ENCODE measurements around the gene NINL. TPM values are rescaled to one million over a fixed set of nuclear protein-coding genes. Genes with fewer than 3 reads are reported as not detected.
A peak's percentile ranks its signal among the peaks of the same experiment; 100 is the strongest.
"Not testable (repeated sequence)": the region's sequence is repeated elsewhere in the genome, so short reads cannot be mapped to it uniquely, and the experiment has no call there.

The NINL gene
- total RNA-seq, 2 experiments from 2014 or later: 2.0 to 2.2 TPM

GRCh38 chr20:25605148-25605547 lies 19.8 kb upstream of the NINL start:
- no peaks in the 10 kb centered on the region for H3K27me3 Mint-ChIP-seq
- no peak overlapping the region for H3K4me3 Mint-ChIP-seq
- H3K9me3 Mint-ChIP-seq: no peaks in the 10 kb centered on the region

GRCh38 chr20:25604611-25605010 lies 19.3 kb upstream of the NINL start:
- no peak for DNase-seq
- no peaks in the 10 kb centered on the region for H3K9me3 Mint-ChIP-seq
- no peaks in the 10 kb centered on the region for H3K36me3 Mint-ChIP-seq
- no peaks in the 10 kb centered on the region for H3K27me3 Mint-ChIP-seq
- H3K4me3 Mint-ChIP-seq: no peak overlapping the region
- H3K4me1 Mint-ChIP-seq: peaks cover 5% of the 10 kb centered on the region
- no peak overlapping the region for H3K27ac Mint-ChIP-seq

More at GRCh38 chr20:25605148-25605547, 19.8 kb upstream of the NINL start:
- H3K4me1 Mint-ChIP-seq: peaks cover 5% of the 10 kb centered on the region
- no peaks in the 10 kb centered on the region for H3K36me3 Mint-ChIP-seq
- DNase-seq: no peak
- H3K27ac Mint-ChIP-seq: no peak overlapping the region

DNA sequence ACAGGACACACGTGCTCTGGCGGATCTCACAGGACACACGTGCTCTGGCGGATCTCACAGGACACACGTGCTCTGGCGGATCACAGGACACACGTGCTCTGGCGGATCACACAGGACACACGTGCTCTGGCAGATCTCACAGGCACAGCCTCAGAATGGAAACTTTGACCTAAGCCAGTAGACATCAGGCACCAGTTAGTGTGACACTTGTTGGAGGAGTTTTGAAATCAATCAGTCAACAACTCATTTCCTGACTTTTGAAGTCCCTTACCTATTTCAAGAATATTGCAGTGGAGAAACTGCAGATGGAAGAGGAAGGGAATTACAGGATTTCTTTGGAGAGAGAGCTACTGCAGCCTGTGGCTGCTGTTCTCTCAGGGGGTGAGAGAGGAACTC lies 17.6 kb upstream of the NINL start:
- not testable (repeated sequence) for H3K4me1 Mint-ChIP-seq, H3K27ac Mint-ChIP-seq, H3K4me3 Mint-ChIP-seq, H3K9me3 Mint-ChIP-seq, H3K27me3 Mint-ChIP-seq, DNase-seq, H3K36me3 Mint-ChIP-seq

- DNase-seq, H3K27ac Mint-ChIP-seq, H3K4me3 Mint-ChIP-seq, H3K4me1 Mint-ChIP-seq, H3K9me3 Mint-ChIP-seq, H3K36me3 Mint-ChIP-seq, H3K27me3 Mint-ChIP-seq: not testable (repeated sequence)
Observed at GRCh38 chr20:25602191-25602913, 17.0 kb upstream of the NINL start.

GRCh38 chr20:25601659-25602058 lies 16.3 kb upstream of the NINL start:
- Mint-ChIP-seq H3K4me1 (peaks cover 5% of the 10 kb centered on the region), H3K9me3 (no peaks in the 10 kb centered on the region)
- DNase-seq: no peak

DNA sequence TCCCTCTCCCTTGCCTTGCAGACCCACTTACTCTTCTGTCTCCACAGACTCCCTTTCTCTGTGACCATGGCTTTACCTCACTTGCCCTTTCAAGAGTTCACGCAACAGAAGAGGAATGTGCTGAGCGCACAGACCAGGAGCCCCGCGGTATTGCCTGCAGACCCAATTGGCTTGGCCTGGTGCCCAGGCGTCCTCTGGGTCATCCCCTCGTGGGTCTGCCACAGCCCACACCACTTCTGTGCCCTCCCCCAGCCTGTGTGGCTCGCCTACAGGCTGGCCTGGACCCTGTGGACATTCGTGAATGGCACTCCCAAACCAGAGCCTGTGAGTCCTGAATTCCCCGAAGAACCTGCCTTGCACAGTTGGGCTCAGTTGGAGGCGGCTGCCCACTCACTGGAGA lies 15.3 kb upstream of the NINL start:
- no peaks in the 10 kb centered on the region for H3K9me3 Mint-ChIP-seq
- no peak overlapping the region for H3K4me3 Mint-ChIP-seq
- H3K27me3 Mint-ChIP-seq: no peaks in the 10 kb centered on the region
- H3K27ac Mint-ChIP-seq: no peak overlapping the region
- DNase-seq: no peak
- H3K4me1 Mint-ChIP-seq: peaks cover 5% of the 10 kb centered on the region
- H3K36me3 Mint-ChIP-seq: no peaks in the 10 kb centered on the region

More at GRCh38 chr20:25601659-25602058, 16.3 kb upstream of the NINL start:
- Mint-ChIP-seq H3K4me3 (no peak overlapping the region), H3K27me3 (no peaks in the 10 kb centered on the region), H3K27ac (no peak overlapping the region), H3K36me3 (no peaks in the 10 kb centered on the region)

DNA sequence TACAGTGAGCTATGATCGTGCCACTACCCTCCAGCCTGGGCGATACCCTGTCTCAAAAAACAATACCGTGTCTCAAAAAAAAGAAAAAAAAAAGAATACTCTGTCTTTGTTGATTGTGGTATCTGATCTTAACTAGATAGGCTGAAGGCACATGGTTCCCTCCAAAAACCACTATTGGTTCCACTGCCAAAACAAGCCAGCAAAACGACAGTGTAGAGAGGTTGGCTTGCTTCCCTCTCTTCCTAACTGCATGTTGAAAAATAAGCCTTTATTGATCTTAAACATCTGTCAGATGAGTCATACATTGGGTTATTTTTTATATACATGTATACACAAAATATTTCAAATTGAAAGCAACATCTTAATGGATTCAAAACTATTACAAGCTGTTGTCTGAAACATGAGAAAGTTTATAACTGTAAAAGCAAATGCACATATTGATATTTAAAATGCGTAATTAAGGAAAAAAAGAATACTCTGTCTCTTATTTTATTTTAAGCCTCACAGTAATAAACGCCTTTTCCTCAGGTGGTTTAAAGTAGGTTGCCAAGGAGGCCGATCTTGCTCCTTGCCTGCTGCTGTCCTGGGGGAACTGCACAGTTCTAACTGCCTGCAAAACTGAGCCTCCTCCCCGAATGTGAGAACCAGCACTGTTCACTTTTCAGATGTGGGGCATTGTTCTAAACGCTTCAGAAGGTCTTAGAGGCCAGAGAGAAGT lies 7.0 kb upstream of the NINL start:
- H3K27ac Mint-ChIP-seq: no peak overlapping the region
- H3K36me3 Mint-ChIP-seq: no peaks in the 10 kb centered on the region
- no peak overlapping the region for H3K4me3 Mint-ChIP-seq
- no peaks in the 10 kb centered on the region for H3K9me3 Mint-ChIP-seq
- H3K27me3 Mint-ChIP-seq: no peaks in the 10 kb centered on the region
- H3K4me1 Mint-ChIP-seq: no peaks in the 10 kb centered on the region
- no peak for DNase-seq

DNA sequence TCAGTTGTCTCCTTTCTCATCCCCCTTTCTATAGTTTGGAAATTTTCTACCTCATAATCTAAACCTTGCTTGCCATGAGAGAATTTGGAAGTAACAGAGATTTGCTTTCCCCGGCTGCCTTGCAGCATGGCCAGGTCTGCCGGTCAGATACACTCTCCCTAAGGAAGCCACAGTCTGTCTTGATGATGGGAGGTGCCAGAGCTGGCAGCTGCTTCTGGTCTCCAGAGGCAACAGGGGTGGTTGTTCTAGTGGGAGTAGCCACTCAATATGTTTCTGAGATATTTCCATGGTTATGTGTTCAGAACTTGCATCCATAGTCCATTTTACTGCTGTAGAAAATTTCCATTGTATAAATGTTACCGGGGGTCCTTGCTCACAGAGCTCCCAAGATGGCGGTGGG lies 5.4 kb upstream of the NINL start:
- not testable (repeated sequence) for H3K4me3 Mint-ChIP-seq, H3K27ac Mint-ChIP-seq, H3K4me1 Mint-ChIP-seq, DNase-seq, H3K27me3 Mint-ChIP-seq, H3K36me3 Mint-ChIP-seq, H3K9me3 Mint-ChIP-seq

DNA sequence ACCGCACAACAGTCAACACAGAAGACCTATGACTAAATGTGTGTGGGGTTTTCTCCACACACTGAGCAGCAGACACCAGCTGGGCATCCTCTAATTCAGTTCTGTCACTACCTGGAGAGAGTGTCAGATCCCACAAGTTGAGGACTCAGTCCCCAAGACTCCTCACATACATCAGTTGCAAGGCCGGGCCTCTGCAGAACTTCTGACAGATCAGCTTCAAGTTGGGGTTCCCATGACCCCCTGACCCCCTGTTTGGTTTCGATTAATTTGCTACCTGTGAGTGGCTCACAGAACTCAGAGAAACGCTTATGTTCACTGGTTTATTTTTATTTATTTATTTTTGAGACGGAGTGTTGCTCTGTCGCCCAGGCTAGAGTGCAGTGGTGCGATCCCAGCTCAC lies 3.2 kb upstream of the NINL start:
- H3K27ac Mint-ChIP-seq: no peak overlapping the region
- H3K27me3 Mint-ChIP-seq: peaks cover 7% of the 10 kb centered on the region
- H3K4me1 Mint-ChIP-seq: peaks cover 8% of the 10 kb centered on the region
- DNase-seq: no peak
- H3K36me3 Mint-ChIP-seq: peaks cover 6% of the 10 kb centered on the region
- no peak overlapping the region for H3K4me3 Mint-ChIP-seq
- peaks cover 3% of the 10 kb centered on the region for H3K9me3 Mint-ChIP-seq

GRCh38 chr20:25587536-25587935 lies 2.2 kb upstream of the NINL start:
- H3K4me1 Mint-ChIP-seq: peaks cover 8% of the 10 kb centered on the region
- no peak overlapping the region for H3K4me3 Mint-ChIP-seq
- peaks cover 3% of the 10 kb centered on the region for H3K9me3 Mint-ChIP-seq
- H3K27me3 Mint-ChIP-seq: peaks cover 16% of the 10 kb centered on the region
- H3K27ac Mint-ChIP-seq: no peak overlapping the region
- H3K36me3 Mint-ChIP-seq: peaks cover 6% of the 10 kb centered on the region
- no peak for DNase-seq

DNA sequence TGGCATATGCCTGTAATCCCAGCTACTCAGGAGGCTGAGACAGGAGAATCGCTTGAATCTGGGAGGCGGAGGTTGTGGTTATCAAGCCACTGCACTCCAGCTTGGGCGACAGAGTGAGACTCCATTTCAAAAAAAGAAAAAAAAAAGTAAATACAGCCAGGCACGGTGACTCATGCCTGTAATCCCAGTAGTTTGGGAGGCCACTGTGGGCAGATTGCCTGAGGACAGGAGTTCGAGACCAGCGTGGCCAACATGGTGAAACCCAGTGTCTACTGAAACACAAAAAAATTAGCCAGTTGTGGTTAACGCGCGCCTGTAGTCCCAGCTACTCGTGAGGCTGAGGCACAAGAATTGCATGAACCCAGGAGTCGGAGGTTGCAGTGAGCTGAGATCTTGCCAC lies 1.5 kb upstream of the NINL start:
- Mint-ChIP-seq H3K4me3 (no peak overlapping the region), H3K27me3 (peaks cover 20% of the 10 kb centered on the region), H3K27ac (no peak overlapping the region), H3K36me3 (peaks cover 6% of the 10 kb centered on the region), H3K9me3 (peaks cover 3% of the 10 kb centered on the region), H3K4me1 (peaks cover 8% of the 10 kb centered on the region)
- DNase-seq: no peak

GRCh38 chr20:25583607-25584006 lies 1.7 kb downstream of the NINL start:
- peak overlapping the region; percentile 40 for H3K4me3 Mint-ChIP-seq
- H3K9me3 Mint-ChIP-seq: not testable (repeated sequence)

DNA sequence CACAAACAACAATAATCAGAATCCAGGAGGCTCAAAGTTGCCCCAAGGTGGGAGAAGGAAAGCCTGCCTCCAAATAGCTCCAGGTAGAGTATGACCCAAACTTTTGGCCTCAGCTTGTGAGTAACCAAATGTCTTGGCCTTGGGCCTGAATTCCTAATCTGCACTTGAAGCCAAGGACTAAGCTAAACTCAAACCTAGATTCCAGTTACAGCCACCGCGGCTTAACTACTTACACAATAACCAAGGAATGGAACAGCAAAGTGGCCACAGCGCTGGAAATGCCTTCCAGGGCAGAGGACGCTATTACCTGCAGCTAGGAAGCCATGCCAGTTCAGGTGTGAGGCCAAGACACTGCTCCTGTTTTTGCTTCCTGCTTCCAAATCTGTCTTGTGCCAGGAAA lies 4.6 kb downstream of the NINL start:
- H3K36me3 Mint-ChIP-seq: peaks cover 9% of the 10 kb centered on the region

More at GRCh38 chr20:25583607-25584006, 1.7 kb downstream of the NINL start:
- H3K27ac Mint-ChIP-seq, H3K36me3 Mint-ChIP-seq, H3K4me1 Mint-ChIP-seq, DNase-seq: not testable (repeated sequence)
- H3K27me3 Mint-ChIP-seq: peaks cover 20% of the 10 kb centered on the region

DNA sequence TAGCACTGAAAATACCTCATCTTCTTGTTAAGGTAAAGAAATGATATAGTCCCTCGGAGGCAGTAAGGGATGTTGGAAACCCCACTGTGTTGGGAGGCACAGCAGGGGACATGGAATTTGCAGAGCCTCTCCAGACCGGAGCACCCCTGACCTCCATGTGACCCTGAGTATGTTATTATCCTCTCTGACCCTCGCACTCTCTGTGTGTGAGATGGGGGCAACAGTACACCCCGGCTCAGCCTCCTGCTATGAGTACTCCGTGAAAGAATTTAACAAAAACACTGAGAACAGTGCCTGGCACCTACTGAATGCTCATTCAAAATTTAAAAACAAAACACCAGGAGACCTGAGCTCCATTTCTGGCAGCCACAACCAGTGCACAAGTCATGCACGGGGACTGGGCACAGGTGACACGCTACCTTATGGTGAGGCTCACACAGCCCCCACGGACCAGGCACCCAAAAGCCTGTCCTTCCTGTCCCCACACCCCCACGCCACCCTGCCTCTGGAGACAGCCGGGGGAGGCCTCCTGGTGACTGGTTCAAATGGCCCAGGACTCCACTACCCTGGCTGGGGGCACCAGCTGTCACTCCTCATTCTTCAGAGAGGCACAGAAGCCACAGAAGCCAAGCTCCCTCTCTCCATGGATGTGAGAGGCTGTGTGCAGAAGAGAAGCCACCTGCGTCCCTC lies 6.1 kb downstream of the NINL start:
- DNase-seq: no peak
- Mint-ChIP-seq H3K4me1 (peaks cover 4% of the 10 kb centered on the region), H3K27ac (no peak overlapping the region), H3K27me3 (peaks cover 16% of the 10 kb centered on the region), H3K36me3 (peaks cover 6% of the 10 kb centered on the region), H3K4me3 (no peak overlapping the region), H3K9me3 (peaks cover 3% of the 10 kb centered on the region)

More for the DNA sequence above, 4.6 kb downstream of the NINL start:
- no peak for DNase-seq
- Mint-ChIP-seq H3K27ac (no peak overlapping the region), H3K4me1 (peaks cover 8% of the 10 kb centered on the region), H3K27me3 (peaks cover 20% of the 10 kb centered on the region), H3K4me3 (no peak overlapping the region), H3K9me3 (peaks cover 3% of the 10 kb centered on the region)

DNA sequence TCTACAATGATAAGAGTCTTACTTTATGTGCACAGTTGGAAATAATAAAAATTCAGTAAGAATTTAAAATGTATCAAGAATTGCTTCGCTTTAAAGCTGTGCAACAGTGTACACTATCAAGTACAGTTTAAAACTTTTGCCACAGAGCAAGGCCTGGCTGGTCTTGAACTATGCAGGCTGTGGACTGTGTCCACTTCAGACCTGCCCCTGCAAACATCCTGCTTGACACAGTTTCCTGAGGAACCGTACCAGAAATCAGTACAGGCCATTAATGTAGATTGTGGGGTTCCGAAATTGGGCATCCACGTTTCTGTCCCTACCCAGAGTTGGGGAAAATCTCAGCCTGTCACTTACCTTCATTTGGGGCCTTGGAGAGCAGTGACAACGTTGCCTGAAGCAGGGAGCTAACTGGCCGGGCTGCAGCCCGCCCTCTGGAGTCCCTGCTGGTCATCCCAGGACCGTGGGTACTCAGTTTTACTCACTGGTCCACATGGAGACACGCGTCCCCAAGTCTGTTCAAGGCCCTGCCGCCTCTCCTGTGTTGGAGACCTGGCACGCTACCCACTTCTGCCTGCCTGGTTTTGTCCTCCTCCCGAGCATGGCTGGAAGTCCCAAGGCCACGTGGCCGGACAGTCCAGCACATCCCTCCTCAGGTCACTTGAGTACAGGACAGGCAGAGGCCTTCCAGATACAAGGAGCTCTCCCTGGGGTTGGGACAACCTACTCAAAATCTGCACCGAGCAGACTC lies 8.4 kb downstream of the NINL start:
- H3K36me3 Mint-ChIP-seq: peaks cover 3% of the 10 kb centered on the region
- no peaks in the 10 kb centered on the region for H3K27me3 Mint-ChIP-seq
- H3K27ac Mint-ChIP-seq: no peak overlapping the region
- DNase-seq: no peak
- H3K9me3 Mint-ChIP-seq: no peaks in the 10 kb centered on the region
- H3K4me3 Mint-ChIP-seq: no peak overlapping the region
- H3K4me1 Mint-ChIP-seq: no peaks in the 10 kb centered on the region
